GM12891 (cell line): ENCODE data around the gene PRRX2.
"Not testable (repeated sequence)": the region's sequence is repeated elsewhere in the genome, so short reads cannot be mapped to it uniquely, and the experiment has no call there.

ENCODE experiments used
- POLR2A ChIP-seq: IDR thresholded peaks from 2 replicates; pipeline ENCODE4 v1.6.1; 2011; ENCODE audit warnings: low read depth, low read length, control low read depth
- POLR2AphosphoS5 ChIP-seq: IDR thresholded peaks from 2 replicates; pipeline ENCODE4 v1.6.1; 2011; ENCODE audit warnings: low read depth, low read length, control low read depth
- SPI1 ChIP-seq: IDR thresholded peaks from 2 replicates; pipeline ENCODE4 v1.6.1; 2011; ENCODE audit warnings: low read depth, low read length, control low read depth
- TAF1 ChIP-seq: IDR thresholded peaks from 2 replicates; pipeline ENCODE4 v1.6.1; 2011; ENCODE audit warnings: low read depth, low read length, control low read depth

- TF ChIP-seq POLR2A, TAF1, POLR2AphosphoS5, SPI1: not testable (repeated sequence)
Observed at GRCh38 chr9:129760784-129761183, 95.3 kb downstream of the PRRX2 start.
